Mucosa of descending colon (tissue), 3 donors: Measurements from ENCODE around the gene TUB. TPM values are rescaled to one million over a fixed set of nuclear protein-coding genes. Genes with fewer than 3 reads are reported as not detected.

Source experiments
- ATAC-seq: fragments of 200-7000 bp; cut with Tn5 transposase; one replicate; pipeline ENCODE4 v1.9.1; 2020; ENCODE audit warnings: mild to moderate bottlenecking, moderate library complexity
- DNase-seq, 3 donors: peaks; one replicate each; pipeline ENCODE4 v3.0.0-alpha.2; 2020
- H3K36me3 ChIP-seq: fragments of 200-600 bp; one replicate; pipeline ENCODE4 v1.8.0; 2021; ENCODE audit warnings: low read depth, mild to moderate bottlenecking
- H3K4me1 ChIP-seq: fragments of 200-600 bp; one replicate; pipeline ENCODE4 v1.8.0; 2021; ENCODE audit warnings: low read depth, mild to moderate bottlenecking
- H3K4me3 ChIP-seq: fragments of 200-600 bp; one replicate; pipeline ENCODE4 v1.8.0; 2021; ENCODE audit warnings: mild to moderate bottlenecking
- H3K9me3 ChIP-seq: fragments of 200-600 bp; one replicate; pipeline ENCODE4 v1.8.0; 2021; ENCODE audit warnings: mild to moderate bottlenecking
- CTCF ChIP-seq: fragments of 200-600 bp; IDR thresholded peaks from one replicate; pipeline ENCODE4 v1.8.0; 2022; ENCODE audit warnings: antibody characterized with exemption, mild to moderate bottlenecking
- intact Hi-C, 2 donors: fragments of 100-400 bp; cut with DNase I in 1 of 2; cut with micrococcal nuclease in 1 of 2; formaldehyde crosslinking; loops; one replicate each; pipeline versions ENCODE4 v1.11.0 to v1.11.1; 2022; cut with DNase I, micrococcal nuclease
- total RNA-seq, 3 donors: library from RNA; stranded (reverse); fragmentation: NEBNext Ultra II Directional in 2 of 3; extraction: Animal tissue kit (Norgen Biotek cat#: 25700) in 2 of 3; gene quantifications; one replicate each; pipeline versions ENCODE4 v1.2.1 to v1.2.4, GENCODE V29; 2021 to 2023
- donor health status: DM: no; HTN: no; CAD: no; lungs with moderate emphysema.
- donor health status: DM: no; HTN: no; CAD: no.
- donor health status: DM: no; HTN: yes; CAD: no.

The TUB gene
- total RNA-seq, 3 donors from 2014 or later, result 0.58 to 10.4 (median 1.8) TPM

GRCh38 chr11:8100605-8101004, 19.6 kb downstream of the TUB start:
- TF ChIP-seq CTCF, result no peak

GRCh38 chr11:8101421-8101820, 20.4 kb downstream of the TUB start:
- Histone ChIP-seq H3K36me3 (no peaks in the 10 kb centered on the region), H3K4me3 (no peak overlapping the region), H3K4me1 (no peaks in the 10 kb centered on the region), H3K9me3 (no peaks in the 10 kb centered on the region)
- DNase-seq (no peak), ATAC-seq (no peak)
- intact Hi-C loops, result no loop called here
- no peak for TF ChIP-seq CTCF

More at GRCh38 chr11:8100605-8101004, 19.6 kb downstream of the TUB start:
- Histone ChIP-seq H3K36me3 (no peaks in the 10 kb centered on the region), H3K4me3 (no peak overlapping the region), H3K9me3 (no peaks in the 10 kb centered on the region), H3K4me1 (no peaks in the 10 kb centered on the region)
- ATAC-seq, result no peak
- intact Hi-C loops, result no loop called here
- DNase-seq, result no peak

- no peak for ATAC-seq
- Histone ChIP-seq H3K4me3 (no peak overlapping the region), H3K4me1 (no peaks in the 10 kb centered on the region), H3K36me3 (no peaks in the 10 kb centered on the region), H3K9me3 (no peaks in the 10 kb centered on the region)
- TF ChIP-seq CTCF, result no peak
- DNase-seq, result no peak
- intact Hi-C loops, result no loop called here
Observed at GRCh38 chr11:8102296-8102915, 21.4 kb downstream of the TUB start.

- DNase-seq (no peak), ATAC-seq (no peak)
- Histone ChIP-seq H3K4me3 (no peak overlapping the region), H3K4me1 (no peaks in the 10 kb centered on the region), H3K36me3 (no peaks in the 10 kb centered on the region), H3K9me3 (no peaks in the 10 kb centered on the region)
- TF ChIP-seq CTCF, result no peak
- intact Hi-C loops, result no loop called here
Observed at GRCh38 chr11:8102965-8103364, 22.0 kb downstream of the TUB start.

- ATAC-seq, result no peak
- H3K36me3 ChIP-seq, result no peaks in the 10 kb centered on the region
- H3K9me3 ChIP-seq, result no peaks in the 10 kb centered on the region
- no peak for TF ChIP-seq CTCF
- H3K4me3 ChIP-seq, result no peak overlapping the region
- no peak for DNase-seq
- intact Hi-C loops, result no loop called here
- H3K4me1 ChIP-seq, result no peaks in the 10 kb centered on the region
Observed at GRCh38 chr11:8103909-8104308, 22.9 kb downstream of the TUB start.

- DNase-seq, result no peak
- ATAC-seq, result no peak
- Histone ChIP-seq H3K36me3 (no peaks in the 10 kb centered on the region), H3K4me1 (no peaks in the 10 kb centered on the region), H3K4me3 (no peak overlapping the region), H3K9me3 (no peaks in the 10 kb centered on the region)
- intact Hi-C loops, result no loop called here
- no peak for TF ChIP-seq CTCF
Observed at GRCh38 chr11:8105133-8105532, 24.1 kb downstream of the TUB start.
